HG03064 (cell line): ENCODE results near the gene RBMS1.

Source experiments
- ATAC-seq: cut with Tn5 transposase; IDR thresholded peaks from one replicate; pipeline ENCODE4 v1.9.1; 2021; ENCODE audit warnings: low read depth; ENCODE audit not compliant: unreplicated experiment

The RBMS1 gene

GRCh38 chr2:160390544-160391455 lies 102.8 kb downstream of the RBMS1 start:
- ATAC-seq: no peak

GRCh38 chr2:160389875-160390274 lies 103.7 kb downstream of the RBMS1 start:
- ATAC-seq: no peak

- no peak for ATAC-seq
Measured at GRCh38 chr2:160388464-160389263, 104.9 kb downstream of the RBMS1 start.

GRCh38 chr2:160387558-160388262 lies 105.9 kb downstream of the RBMS1 start:
- no peak for ATAC-seq

DNA sequence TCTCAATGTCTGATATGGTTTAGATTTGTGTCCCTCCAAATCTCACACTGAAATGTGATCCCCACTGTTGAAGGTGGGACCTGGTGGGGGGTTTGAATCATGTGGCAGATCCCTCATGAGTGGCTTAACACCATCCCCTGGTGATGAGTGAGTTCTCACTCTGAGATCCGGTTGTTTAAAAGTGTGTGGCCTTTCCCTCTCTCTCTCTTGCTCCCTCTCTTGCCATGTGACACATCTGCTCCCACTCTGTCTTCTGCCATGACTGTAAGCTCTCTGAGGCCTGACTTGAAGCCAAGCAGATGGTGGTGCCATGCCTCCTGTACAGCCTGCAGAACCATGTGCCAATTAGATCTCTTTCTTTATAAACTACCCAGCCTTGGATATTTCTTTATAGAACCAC lies 108.8 kb downstream of the RBMS1 start:
- ATAC-seq: no peak

- no peak for ATAC-seq
Measured at GRCh38 chr2:160381425-160381951, 112.1 kb downstream of the RBMS1 start.

DNA sequence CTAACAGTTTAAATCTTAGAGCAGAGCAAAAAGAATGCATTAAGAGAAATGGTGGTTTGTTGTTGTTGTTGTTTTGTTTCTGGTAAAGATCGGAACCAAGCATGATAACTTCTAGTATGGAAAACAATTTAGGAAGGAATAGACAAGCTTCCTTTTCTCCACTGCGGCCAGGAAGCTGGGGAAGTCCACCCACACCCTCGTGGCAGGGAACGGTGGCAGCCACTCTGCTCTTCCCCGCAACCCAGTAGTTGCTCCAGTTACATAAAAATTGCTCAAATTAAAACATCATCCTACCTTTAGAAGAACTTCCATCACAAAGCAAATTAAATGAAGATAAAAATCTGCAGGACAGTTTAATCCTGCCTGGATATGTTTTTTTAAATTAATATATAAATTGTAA lies 113.0 kb downstream of the RBMS1 start:
- no peak for ATAC-seq

- no peak for ATAC-seq
Measured at GRCh38 chr2:160380000-160380570, 113.5 kb downstream of the RBMS1 start.

DNA sequence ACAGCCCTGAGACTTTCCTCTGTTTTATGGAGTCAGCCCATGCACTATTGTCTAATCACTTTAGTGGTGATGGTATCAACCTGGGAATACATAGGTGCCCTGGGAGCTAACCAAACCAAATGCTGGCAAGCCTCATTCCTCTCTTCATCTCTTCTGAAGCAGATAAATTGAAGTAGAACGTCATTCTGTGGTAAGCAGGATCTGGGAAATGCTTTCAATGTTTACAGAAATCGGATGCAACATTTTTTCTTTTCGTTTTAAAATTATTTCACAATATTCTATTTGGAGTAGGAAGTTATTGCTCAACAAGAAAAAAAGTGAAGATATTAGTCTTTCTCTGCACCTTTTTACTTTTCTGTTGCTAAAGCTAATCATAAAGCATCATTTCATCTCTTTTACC lies 114.2 kb downstream of the RBMS1 start:
- ATAC-seq: no peak

DNA sequence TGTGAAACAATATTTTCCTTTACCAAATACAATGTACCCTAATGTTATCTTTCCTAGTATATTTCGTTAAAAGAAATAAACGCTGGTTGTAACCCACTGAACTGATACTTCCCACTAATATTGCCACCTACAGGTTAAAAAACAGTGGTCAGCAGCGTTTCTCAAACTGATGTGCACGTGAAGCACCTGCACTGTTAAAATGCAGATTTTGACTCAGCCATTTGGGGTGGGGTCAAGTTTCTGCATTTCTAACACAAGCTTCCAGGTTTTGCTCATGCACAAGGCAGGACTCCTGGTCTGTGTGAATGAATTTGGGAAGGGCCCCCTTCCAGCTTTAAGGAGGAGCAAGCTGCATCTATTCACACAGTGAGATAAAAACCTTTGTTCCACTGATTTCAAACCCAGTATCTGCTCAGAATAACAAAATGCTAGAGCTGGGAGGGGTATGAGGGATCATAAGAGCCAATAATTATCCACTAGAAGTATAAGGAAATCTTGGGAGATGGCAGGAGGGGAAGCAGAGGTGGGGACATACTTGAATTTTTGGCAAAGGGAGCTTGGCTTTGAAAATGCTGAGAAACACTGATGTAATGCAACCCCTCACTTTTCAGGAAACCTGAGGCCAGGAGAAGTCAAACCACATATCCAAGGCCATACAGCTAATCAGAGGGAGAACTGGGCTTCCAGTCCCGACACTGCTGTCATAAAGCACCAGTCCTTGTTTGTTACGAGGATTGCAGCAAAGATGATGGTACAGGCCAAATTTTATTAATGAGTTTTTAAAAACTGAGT lies 116.2 kb downstream of the RBMS1 start:
- ATAC-seq: no peak

DNA sequence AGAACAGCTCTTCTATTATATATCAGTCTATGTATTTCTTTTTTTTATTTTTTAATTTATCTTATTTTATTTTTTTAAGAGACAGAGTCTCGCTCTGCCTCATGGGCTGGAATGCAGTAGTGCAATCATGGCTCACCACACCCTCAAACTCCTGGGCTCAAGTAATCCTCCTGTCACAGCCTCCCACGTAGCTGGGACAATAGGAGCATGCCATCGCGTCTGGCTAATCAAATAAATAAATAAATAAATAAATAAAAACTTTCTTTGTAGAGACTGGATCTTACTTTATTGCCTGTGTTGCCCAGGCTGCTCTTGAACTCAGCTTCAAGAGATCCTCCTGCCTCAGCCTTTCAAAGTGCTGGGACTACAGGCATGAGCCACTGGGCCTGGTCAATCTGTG lies 117.0 kb downstream of the RBMS1 start:
- no peak for ATAC-seq

GRCh38 chr2:160375802-160376469 lies 117.7 kb downstream of the RBMS1 start:
- ATAC-seq: no peak

DNA sequence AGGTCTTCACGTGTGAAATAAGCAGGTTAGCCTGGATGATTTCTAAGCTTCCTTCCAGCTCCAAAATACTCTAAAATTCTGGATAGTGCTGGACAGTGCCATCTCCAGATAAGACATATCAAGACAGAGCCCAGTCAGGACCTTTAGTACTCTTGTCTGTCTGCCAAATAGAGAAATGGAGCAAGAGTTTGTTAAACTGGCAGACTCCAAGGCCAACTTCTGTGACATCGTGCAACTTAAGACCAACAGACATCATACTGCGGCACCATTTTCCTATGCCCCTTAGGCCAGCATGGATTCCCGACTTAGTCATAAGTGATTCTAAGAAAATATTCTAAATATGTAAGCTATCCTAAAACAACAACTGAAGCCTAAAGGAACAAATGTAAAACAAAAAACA lies 118.6 kb downstream of the RBMS1 start:
- no peak for ATAC-seq

- no peak for ATAC-seq
Measured at GRCh38 chr2:160373666-160374065, 119.9 kb downstream of the RBMS1 start.

GRCh38 chr2:160373263-160373662 lies 120.3 kb downstream of the RBMS1 start:
- no peak for ATAC-seq

DNA sequence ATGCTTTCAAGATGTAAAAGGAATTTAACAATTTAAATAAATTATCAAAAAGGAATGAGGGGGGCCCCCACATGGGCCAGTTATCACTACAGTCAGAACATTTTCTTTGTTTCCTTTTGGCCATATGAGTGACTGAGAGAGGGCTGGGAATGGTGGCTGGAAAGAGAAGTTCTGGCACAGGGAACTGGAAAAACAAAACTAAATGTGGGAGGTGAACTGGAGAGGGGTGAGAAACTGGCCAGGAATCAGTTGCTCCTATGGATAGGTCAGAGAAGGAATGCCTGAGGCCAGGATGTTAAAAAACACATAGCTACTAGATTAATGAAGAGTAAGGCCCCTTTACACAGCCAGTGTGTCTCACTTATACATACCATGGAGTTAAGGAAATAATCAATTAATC lies 121.0 kb downstream of the RBMS1 start:
- ATAC-seq: no peak

DNA sequence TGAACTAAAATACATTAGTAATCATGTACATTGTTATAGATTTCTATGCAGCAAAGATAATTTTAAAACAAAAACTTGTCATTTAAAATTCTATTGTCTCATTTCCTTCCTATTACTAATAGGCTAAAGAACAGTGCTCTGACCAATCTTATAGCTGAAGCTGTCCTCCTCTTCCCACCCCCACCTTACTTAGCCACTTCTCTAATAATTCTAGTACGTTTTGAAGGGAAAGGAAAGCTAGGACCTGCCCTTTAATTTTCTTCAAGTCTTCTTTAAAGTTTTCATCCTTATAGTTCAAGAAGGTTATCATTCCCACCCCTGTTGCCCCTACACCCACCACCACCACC lies 121.6 kb downstream of the RBMS1 start:
- no peak for ATAC-seq

DNA sequence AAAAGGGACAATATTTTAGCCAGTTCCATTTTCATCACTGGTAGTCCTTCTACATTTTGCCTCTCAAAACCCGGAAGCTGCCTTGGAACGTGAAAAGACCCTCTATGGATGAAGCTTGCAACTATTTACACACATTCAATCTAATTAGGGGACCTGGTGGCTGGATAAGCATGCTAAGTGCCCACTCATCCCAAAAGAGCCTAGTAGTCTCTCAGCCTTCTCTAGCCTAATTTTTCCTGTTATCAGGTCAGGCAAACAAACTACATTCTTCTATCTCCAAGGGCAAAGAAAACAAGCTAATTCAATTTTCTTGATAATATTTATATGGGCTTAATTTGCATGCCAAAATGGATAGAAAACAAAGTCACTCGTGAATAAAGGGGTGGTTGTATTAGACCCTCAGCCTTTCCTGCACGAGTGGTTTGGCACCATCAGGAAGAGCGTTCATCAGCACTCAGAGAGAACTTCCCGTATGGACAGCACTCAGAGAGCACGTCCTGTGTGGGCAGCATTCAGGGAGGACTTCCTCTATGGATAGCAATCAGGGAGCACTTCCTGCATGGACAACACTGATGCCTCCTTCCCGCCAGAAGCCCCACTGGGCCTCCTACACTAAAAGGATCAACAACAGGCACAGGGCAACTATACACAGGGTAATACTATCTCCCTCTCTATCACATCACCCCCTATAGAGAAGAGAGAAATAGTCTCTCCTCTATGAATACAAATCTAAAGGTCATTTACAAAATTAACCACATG lies 122.2 kb downstream of the RBMS1 start:
- no peak for ATAC-seq
